Left lung (tissue), 10 donors: ENCODE results near the gene EZR. TPM values are rescaled to one million over a fixed set of nuclear protein-coding genes. Genes with fewer than 3 reads are reported as not detected.

ENCODE experiments used
- ATAC-seq: fragments of 200-7000 bp; cut with Tn5 transposase; one replicate; pipeline ENCODE4 v1.9.1; 2020; ENCODE audit warnings: moderate library complexity
- DNase-seq, 4 donors: peaks; one replicate each; pipeline ENCODE4 v3.0.0-alpha.2; 2013 to 2020
- H3K27ac ChIP-seq, 2 donors: fragments of 200-600 bp; sonication (generic) in 1 of 2; one replicate each; pipeline versions ENCODE4 v1.5.0 to v1.8.0; 2020 to 2021
- H3K27me3 ChIP-seq, 2 donors: fragments of 200-600 bp; sonication (generic) in 1 of 2; one replicate each; pipeline versions ENCODE4 v1.5.0 to v1.8.0; 2020 to 2021
- H3K36me3 ChIP-seq, 2 donors: fragments of 200-600 bp; sonication (generic) in 1 of 2; one replicate each; pipeline versions ENCODE4 v1.5.0 to v1.8.0; 2020 to 2021
- H3K4me1 ChIP-seq, 2 donors: fragments of 200-600 bp; one replicate each; pipeline ENCODE4 v1.8.0; 2021
- H3K4me3 ChIP-seq, 2 donors: fragments of 200-600 bp; sonication (generic) in 1 of 2; one replicate each; pipeline versions ENCODE4 v1.5.0 to v1.8.0; 2020 to 2021; ENCODE audit warnings: mild to moderate bottlenecking in 1 of 2
- H3K9me3 ChIP-seq, 2 donors: fragments of 200-600 bp; sonication (generic) in 1 of 2; one replicate each; pipeline versions ENCODE4 v1.5.0 to v1.8.0; 2020 to 2021
- intact Hi-C, 2 donors: fragments of 100-400 bp; cut with DNase I; formaldehyde crosslinking; loops; one replicate each; pipeline versions ENCODE4 v1.11.2 to v1.14.2; 2022
- polyA plus RNA-seq, 6 donors: library from polyadenylated mRNA; unstranded; fragments of 120-200 nt; gene quantifications; one replicate each; pipeline ENCODE4 v1.2.1, GENCODE V29; 2013; ENCODE audit not compliant: insufficient read length in 6 of 6
- total RNA-seq, 2 donors: library from RNA; stranded (reverse); fragmentation: NEBNext Ultra II Directional; extraction: Animal tissue kit (Norgen Biotek cat#: 25700); gene quantifications; one replicate each; pipeline ENCODE4 v1.2.1, GENCODE V29; 2021
- TF ChIP-seq, protein P1 (sequence below), 2 donors: fragments of 200-600 bp; sonication (generic) in 1 of 2; IDR thresholded peaks; one replicate each; pipeline versions ENCODE4 v1.5.0 to v1.8.0; 2021; ENCODE audit warnings: antibody characterized with exemption in 2 of 2
- donor health status: DM: no; HTN: yes; CAD: no.
- donor health status: DM: no; HTN: no; CAD: no.

Gene EZR
- total and polyA plus RNA-seq, 8 donors = 140 to 328 (median 161) TPM

DNA sequence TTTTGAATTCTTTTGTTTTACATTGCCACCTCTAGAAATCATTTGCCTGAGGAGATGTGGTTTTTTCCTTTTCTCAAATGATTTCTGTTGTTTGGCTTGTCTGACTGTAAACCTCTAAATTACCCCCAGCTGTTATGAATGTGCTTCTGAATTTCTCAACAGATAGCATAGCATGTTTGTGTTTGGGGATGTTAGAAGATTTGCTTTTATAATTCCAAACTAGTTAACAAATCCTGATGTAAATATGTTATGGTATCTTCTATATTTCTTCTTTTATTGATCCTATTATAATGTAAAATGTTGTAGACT, 31.6 kb upstream of the EZR start:
- no peaks in the 10 kb centered on the region for H3K9me3 ChIP-seq
- DNase-seq = no peak
- no peaks in the 10 kb centered on the region for H3K36me3 ChIP-seq
- intact Hi-C loops = no loop called here
- no peak for ATAC-seq
- H3K27me3 ChIP-seq = no peaks in the 10 kb centered on the region
- H3K27ac ChIP-seq = peak overlapping the region; percentile 72 to 82
- TF ChIP-seq, protein P1, sequence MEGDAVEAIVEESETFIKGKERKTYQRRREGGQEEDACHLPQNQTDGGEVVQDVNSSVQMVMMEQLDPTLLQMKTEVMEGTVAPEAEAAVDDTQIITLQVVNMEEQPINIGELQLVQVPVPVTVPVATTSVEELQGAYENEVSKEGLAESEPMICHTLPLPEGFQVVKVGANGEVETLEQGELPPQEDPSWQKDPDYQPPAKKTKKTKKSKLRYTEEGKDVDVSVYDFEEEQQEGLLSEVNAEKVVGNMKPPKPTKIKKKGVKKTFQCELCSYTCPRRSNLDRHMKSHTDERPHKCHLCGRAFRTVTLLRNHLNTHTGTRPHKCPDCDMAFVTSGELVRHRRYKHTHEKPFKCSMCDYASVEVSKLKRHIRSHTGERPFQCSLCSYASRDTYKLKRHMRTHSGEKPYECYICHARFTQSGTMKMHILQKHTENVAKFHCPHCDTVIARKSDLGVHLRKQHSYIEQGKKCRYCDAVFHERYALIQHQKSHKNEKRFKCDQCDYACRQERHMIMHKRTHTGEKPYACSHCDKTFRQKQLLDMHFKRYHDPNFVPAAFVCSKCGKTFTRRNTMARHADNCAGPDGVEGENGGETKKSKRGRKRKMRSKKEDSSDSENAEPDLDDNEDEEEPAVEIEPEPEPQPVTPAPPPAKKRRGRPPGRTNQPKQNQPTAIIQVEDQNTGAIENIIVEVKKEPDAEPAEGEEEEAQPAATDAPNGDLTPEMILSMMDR (IDR thresholded peaks at IDR 0.05) = no peak
- H3K4me1 ChIP-seq = peaks cover 15 to 38% of the 10 kb centered on the region in 2 donors
- H3K4me3 ChIP-seq = no peak overlapping the region

DNA sequence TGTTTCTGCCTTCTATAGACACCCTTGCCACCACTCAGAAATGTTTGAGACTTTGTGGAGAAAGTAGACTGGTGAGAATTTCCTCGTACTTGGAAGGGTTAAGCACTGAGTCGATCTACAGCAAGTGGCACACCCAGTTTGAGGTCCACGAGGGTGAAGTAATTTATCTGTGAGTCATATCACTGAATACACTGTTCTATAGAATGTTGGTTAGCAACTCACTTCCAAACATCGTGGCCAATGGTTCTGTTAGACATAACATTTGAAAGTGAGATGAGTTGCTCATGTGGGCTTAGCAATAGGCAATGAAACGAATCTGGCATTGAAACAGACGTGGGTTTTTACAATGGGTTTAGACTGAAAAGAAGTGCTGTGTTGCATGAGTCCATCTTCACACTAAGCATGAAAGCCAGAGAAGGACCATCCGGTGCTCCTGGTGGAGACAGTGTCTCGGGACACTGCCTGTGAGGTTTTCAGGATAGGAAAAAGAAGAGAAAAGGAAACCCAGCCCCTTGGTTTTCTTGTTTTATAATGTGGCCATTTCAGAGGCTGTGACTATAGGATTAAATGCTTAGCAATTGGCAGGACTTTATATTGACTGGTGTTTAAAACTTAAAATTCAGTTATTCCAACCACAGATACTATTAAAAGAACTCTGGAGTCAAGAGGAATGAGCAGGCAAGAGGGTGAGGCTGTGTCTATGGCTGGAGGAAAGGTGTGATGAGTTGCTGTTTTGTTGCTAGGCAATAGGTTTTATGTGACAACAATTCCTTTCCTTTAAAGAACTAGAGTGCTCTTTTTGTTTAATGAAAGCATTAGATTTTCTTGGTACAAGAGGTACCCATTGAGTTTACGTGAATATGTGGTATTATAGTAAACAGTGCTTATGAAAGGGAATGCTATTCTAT, 31.0 kb upstream of the EZR start:
- peak in 1 of 4 donors; percentile 67 for DNase-seq
- intact Hi-C loops = no loop called here

DNA sequence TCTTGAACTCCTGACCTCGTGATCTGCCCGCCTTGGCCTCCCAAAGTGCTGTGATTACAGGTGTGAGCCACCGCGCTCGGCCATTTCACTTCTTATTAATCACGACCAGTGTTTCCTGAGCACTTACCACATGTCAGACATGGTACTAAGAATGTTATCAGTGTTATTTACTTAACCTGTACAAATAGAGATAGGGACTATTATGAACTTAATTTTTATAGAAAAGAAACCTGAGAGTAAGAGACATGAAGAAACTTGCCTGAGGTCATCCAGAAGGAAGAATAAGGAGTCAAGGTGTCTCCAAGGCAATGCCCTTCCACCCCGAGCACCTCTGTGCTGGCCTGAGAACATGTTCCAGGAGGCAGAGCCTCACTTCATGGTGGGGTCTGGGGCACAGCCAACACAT, 29.3 kb upstream of the EZR start:
- intact Hi-C loops = no loop called here
- peak overlapping the region in 1 of 2 donors; percentile 82 for H3K27ac ChIP-seq
- H3K4me1 ChIP-seq = peaks cover 10 to 22% of the 10 kb centered on the region in 2 donors
- DNase-seq (no peak), ATAC-seq (no peak)
- TF ChIP-seq, protein P1 (IDR thresholded peaks at IDR 0.05) = no peak
- H3K27me3 ChIP-seq = no peaks in the 10 kb centered on the region
- H3K9me3 ChIP-seq = no peaks in the 10 kb centered on the region
- H3K4me3 ChIP-seq = no peak overlapping the region
- no peaks in the 10 kb centered on the region for H3K36me3 ChIP-seq

More for the DNA sequence above, 31.0 kb upstream of the EZR start:
- peaks cover 15 to 38% of the 10 kb centered on the region in 2 donors for H3K4me1 ChIP-seq
- H3K4me3 ChIP-seq = no peak overlapping the region
- TF ChIP-seq, protein P1 (IDR thresholded peaks at IDR 0.05) = no peak
- H3K9me3 ChIP-seq = no peaks in the 10 kb centered on the region
- no peaks in the 10 kb centered on the region for H3K27me3 ChIP-seq
- no peaks in the 10 kb centered on the region for H3K36me3 ChIP-seq
- H3K27ac ChIP-seq = peak overlapping the region; percentile 72 to 82
- peak; percentile 57 for ATAC-seq

DNA sequence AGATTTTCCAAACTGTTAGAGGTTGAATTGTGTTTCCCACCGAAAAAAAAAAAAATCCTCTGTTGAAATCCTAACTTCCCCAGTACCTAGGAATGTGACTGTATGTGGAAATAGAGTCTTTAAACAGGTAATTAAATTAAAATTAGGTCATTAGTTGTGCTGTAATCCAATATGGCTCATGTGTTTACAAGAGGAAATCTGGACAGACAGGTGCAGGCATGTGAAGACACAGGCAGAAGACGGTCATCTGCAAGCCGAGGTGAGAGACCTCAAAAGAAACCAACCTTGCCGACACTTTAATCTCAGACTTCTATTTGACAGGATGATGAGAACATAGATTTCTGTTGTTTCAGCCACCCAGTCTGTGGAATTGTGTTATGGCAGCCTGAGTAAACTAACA, 28.6 kb upstream of the EZR start:
- no peaks in the 10 kb centered on the region for H3K36me3 ChIP-seq
- no peaks in the 10 kb centered on the region for H3K27me3 ChIP-seq
- intact Hi-C loops = no loop called here
- H3K27ac ChIP-seq = no peak overlapping the region
- no peaks in the 10 kb centered on the region for H3K9me3 ChIP-seq
- H3K4me1 ChIP-seq = peaks cover 10 to 20% of the 10 kb centered on the region in 2 donors
- H3K4me3 ChIP-seq = no peak overlapping the region
- DNase-seq (no peak), ATAC-seq (no peak)
- TF ChIP-seq, protein P1 (IDR thresholded peaks at IDR 0.05) = no peak

DNA sequence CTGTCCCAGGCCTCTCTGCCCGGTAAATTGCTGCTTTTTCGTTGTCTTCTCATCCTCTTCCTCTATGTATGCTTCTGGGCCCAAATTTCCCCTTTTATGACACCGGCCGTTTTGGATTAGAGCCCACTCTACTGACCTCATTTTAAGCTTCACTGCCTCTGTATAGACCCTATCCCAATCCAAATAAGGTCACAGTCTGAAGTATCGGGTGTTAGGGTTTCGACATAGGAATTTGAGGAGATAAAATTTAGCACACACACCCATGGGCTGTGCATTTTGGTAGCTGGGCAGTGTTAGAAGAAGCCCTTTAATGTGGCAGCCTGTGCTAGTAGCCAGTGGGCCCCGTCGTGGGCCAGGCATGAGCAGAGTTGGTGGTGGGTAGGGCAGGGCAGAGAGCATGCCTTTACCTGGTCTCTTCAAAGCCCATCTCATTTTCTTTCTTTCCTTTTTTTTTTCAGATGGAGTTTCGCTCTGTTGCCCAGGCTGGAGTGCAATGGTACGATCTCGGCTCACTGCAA, 27.9 kb upstream of the EZR start:
- DNase-seq = no peak

More for the DNA sequence above, 27.9 kb upstream of the EZR start:
- no peaks in the 10 kb centered on the region for H3K36me3 ChIP-seq
- H3K4me3 ChIP-seq = no peak overlapping the region
- no peak overlapping the region for H3K27ac ChIP-seq
- H3K27me3 ChIP-seq = no peaks in the 10 kb centered on the region
- H3K4me1 ChIP-seq = peaks cover 10 to 14% of the 10 kb centered on the region in 2 donors
- intact Hi-C loops = no loop called here
- H3K9me3 ChIP-seq = no peaks in the 10 kb centered on the region
- no peak for ATAC-seq
- TF ChIP-seq, protein P1 (IDR thresholded peaks at IDR 0.05) = no peak
